H9 (cell line): ENCODE results near the gene KAZN. TPM values are rescaled to one million over a fixed set of nuclear protein-coding genes. Genes with fewer than 3 reads are reported as not detected.
A peak's percentile ranks its signal among the peaks of the same experiment; 100 is the strongest.

Experiments used
- DNase-seq: peaks from one replicate; pipeline ENCODE4 v3.0.0-alpha.2; 2017
- H2AFZ ChIP-seq: one replicate; pipeline ENCODE4 v1.6.1; 2013; ENCODE audit warnings: mild to moderate bottlenecking, low read length, control low read depth, moderate library complexity
- H2AK5ac ChIP-seq: 2 replicates; pipeline ENCODE4 v1.6.1; 2013; ENCODE audit warnings: low read length, control low read depth, mixed read lengths; ENCODE audit not compliant: insufficient read length
- H2BK120ac ChIP-seq: one replicate; pipeline ENCODE4 v1.6.1; 2013; ENCODE audit warnings: low read depth, mild to moderate bottlenecking, low read length, control low read depth, inconsistent platforms; ENCODE audit not compliant: poor library complexity, severe bottlenecking
- H2BK12ac ChIP-seq: 2 replicates; pipeline ENCODE4 v1.6.1; 2013; ENCODE audit warnings: low read length, control low read depth, mixed read lengths, low read depth; ENCODE audit not compliant: insufficient read length
- H2BK15ac ChIP-seq: 2 replicates; pipeline ENCODE4 v1.6.1; 2013; ENCODE audit warnings: low read depth, low read length, control low read depth
- H2BK20ac ChIP-seq: one replicate; pipeline ENCODE4 v1.6.1; 2013; ENCODE audit warnings: low read depth, mild to moderate bottlenecking, low read length, control low read depth, inconsistent platforms; ENCODE audit not compliant: poor library complexity, severe bottlenecking
- H2BK5ac ChIP-seq: 2 replicates; pipeline ENCODE4 v1.6.1; 2013; ENCODE audit warnings: low read length, control low read depth, mixed read lengths; ENCODE audit not compliant: insufficient read length
- H3K14ac ChIP-seq: 2 replicates; pipeline ENCODE4 v1.6.1; 2013; ENCODE audit warnings: low read length, control low read depth; ENCODE audit not compliant: insufficient read depth
- H3K18ac ChIP-seq: 2 replicates; pipeline ENCODE4 v1.6.1; 2013; ENCODE audit warnings: low read depth, mild to moderate bottlenecking, mixed read lengths, low read length, control low read depth; ENCODE audit not compliant: insufficient read length
- H3K23ac ChIP-seq: 2 replicates; pipeline ENCODE4 v1.6.1; 2013; ENCODE audit warnings: low read length, control low read depth, mixed read lengths, low read depth; ENCODE audit not compliant: insufficient read length
- H3K23me2 ChIP-seq: 2 replicates; pipeline ENCODE4 v1.6.1; 2013; ENCODE audit warnings: low read depth, mild to moderate bottlenecking, mixed read lengths, low read length, control low read depth; ENCODE audit not compliant: insufficient read length, poor library complexity, severe bottlenecking
- H3K27ac ChIP-seq: 2 replicates; pipeline ENCODE4 v1.5.1; 2013; ENCODE audit warnings: low read length, control low read depth, mixed read lengths, low read depth; ENCODE audit not compliant: insufficient read length
- H3K27me3 ChIP-seq: 2 replicates; pipeline ENCODE4 v1.6.1; 2013; ENCODE audit warnings: low read length, control low read depth, inconsistent platforms; ENCODE audit not compliant: insufficient read depth
- H3K4ac ChIP-seq: 2 replicates; pipeline ENCODE4 v1.6.1; 2013; ENCODE audit warnings: low read depth, mild to moderate bottlenecking, control low read depth, inconsistent platforms, low read length, moderate library complexity
- H3K4me1 ChIP-seq: 2 replicates; pipeline ENCODE4 v1.6.1; 2013; ENCODE audit warnings: low read length, control low read depth, inconsistent platforms; ENCODE audit not compliant: insufficient read depth
- H3K4me2 ChIP-seq: 2 replicates; pipeline ENCODE4 v1.6.1; 2013; ENCODE audit warnings: low read length, control low read depth, mixed read lengths; ENCODE audit not compliant: insufficient read length, insufficient read depth
- H3K56ac ChIP-seq: 2 replicates; pipeline ENCODE4 v1.6.1; 2013; ENCODE audit warnings: low read depth, mild to moderate bottlenecking, mixed read lengths, low read length, control low read depth; ENCODE audit not compliant: insufficient read length
- H3K79me1 ChIP-seq: 2 replicates; pipeline ENCODE4 v1.6.1; 2013; ENCODE audit warnings: low read depth, mild to moderate bottlenecking, moderate library complexity, low read length, control low read depth, inconsistent platforms; ENCODE audit not compliant: insufficient read depth, poor library complexity, severe bottlenecking
- H3K79me2 ChIP-seq: 2 replicates; pipeline ENCODE4 v1.6.1; 2013; ENCODE audit warnings: low read length, control low read depth, inconsistent platforms; ENCODE audit not compliant: insufficient read depth
- H3K9ac ChIP-seq: 2 replicates; pipeline ENCODE4 v1.6.1; 2013; ENCODE audit warnings: low read length, control low read depth, mixed read lengths; ENCODE audit not compliant: insufficient read length; ENCODE audit errors: extremely low read depth
- H3K9me3 ChIP-seq: one replicate; pipeline ENCODE4 v1.6.1; 2013; ENCODE audit warnings: low read depth, low read length, inconsistent platforms; ENCODE audit not compliant: control insufficient read depth
- H3T11ph ChIP-seq: one replicate; pipeline ENCODE4 v1.6.1; 2013; ENCODE audit warnings: mild to moderate bottlenecking, low read length, control low read depth, inconsistent platforms
- H4K20me1 ChIP-seq: one replicate; pipeline ENCODE4 v1.6.1; 2013; ENCODE audit not compliant: control insufficient read depth, insufficient read length, insufficient read depth
- H4K5ac ChIP-seq: 2 replicates; pipeline ENCODE4 v1.6.1; 2013; ENCODE audit warnings: low read depth, mild to moderate bottlenecking, mixed read lengths, low read length, control low read depth; ENCODE audit not compliant: insufficient read length
- H4K8ac ChIP-seq: replicated peaks from 2 replicates; pipeline ENCODE4 v1.6.1; 2013; ENCODE audit warnings: low read length, control low read depth, mixed read lengths, low read depth; ENCODE audit not compliant: insufficient read length
- H4K91ac ChIP-seq: 2 replicates; pipeline ENCODE4 v1.6.1; 2013; ENCODE audit warnings: low read depth, mild to moderate bottlenecking, moderate library complexity, mixed read lengths, low read length, control low read depth; ENCODE audit not compliant: insufficient read length
- H3K27ac Mint-ChIP-seq, 3 experiments: 2 replicates in 2 of 3; 3 replicates in 1 of 3; pipeline ENCODE4 v1.8.0; 2020 to 2021; ENCODE audit warnings: mixed read lengths in 3 of 3, mild to moderate bottlenecking in 1 of 3, moderate library complexity in 1 of 3
- H3K27me3 Mint-ChIP-seq: 2 replicates; pipeline ENCODE4 v1.8.0; 2021; ENCODE audit warnings: low read depth, mild to moderate bottlenecking, moderate library complexity, mixed read lengths
- H3K36me3 Mint-ChIP-seq, 3 experiments: 2 replicates in 2 of 3; 3 replicates in 1 of 3; pipeline ENCODE4 v1.8.0; 2020 to 2021; ENCODE audit warnings: low read depth in 3 of 3, mixed read lengths in 3 of 3; ENCODE audit not compliant: insufficient read depth in 1 of 3
- H3K4me1 Mint-ChIP-seq, 2 experiments: 2 replicates each; pipeline ENCODE4 v1.8.0; 2020; ENCODE audit warnings: mixed read lengths in 2 of 2
- H3K4me3 Mint-ChIP-seq, 2 experiments: 2 replicates in 1 of 2; 3 replicates in 1 of 2; pipeline ENCODE4 v1.8.0; 2020 to 2021; ENCODE audit warnings: mild to moderate bottlenecking in 2 of 2, mixed read lengths in 2 of 2, moderate library complexity in 1 of 2
- H3K9me3 Mint-ChIP-seq, 2 experiments: 2 replicates in 1 of 2; 3 replicates in 1 of 2; pipeline ENCODE4 v1.8.0; 2020; ENCODE audit warnings: mild to moderate bottlenecking in 2 of 2, mixed read lengths in 2 of 2, moderate library complexity in 1 of 2
- WGBS: extraction: QIAGEN DNeasy Blood & Tissue Kit; methylation state at CpG from one replicate; pipeline ENCODE4 v1.1.7; 2013; ENCODE audit warnings: missing lambda C conversion rate, low lambda C conversion rate, mixed read lengths; ENCODE audit not compliant: insufficient read length; ENCODE audit errors: extremely low coverage; 5-methylcytosine and 5-hydroxymethylcytosine counted together
- total RNA-seq: library from RNA; stranded (reverse); gene quantifications from 2 replicates; pipeline ENCODE4 v1.2.1, GENCODE V29; 2021
- TF ChIP-seq, protein P1 (sequence below): fragments of 200-600 bp; sonication (generic); conservative IDR thresholded peaks from 3 replicates; pipeline ENCODE4 v1.8.0; 2021; ENCODE audit warnings: antibody characterized with exemption, mild to moderate bottlenecking

Gene KAZN
- total RNA-seq, 1 experiment from 2014 or later, result 7.6 TPM

- Mint-ChIP-seq H3K4me1 (peaks cover 24% of the 10 kb centered on the region in 2 experiments), H3K9me3 (no peaks in the 10 kb centered on the region), H3K36me3 (no peaks in the 10 kb centered on the region), H3K27me3 (peaks cover 4% of the 10 kb centered on the region; the same call in 1 of the 2 replicates), H3K27ac (peak overlapping the region in 2 of 3 experiments; percentile 44 to 77; a peak in 2 of 7 replicates), H3K4me3 (no peak overlapping the region; a peak in 1 of 5 replicates)
- H3K23me2 ChIP-seq, result no peaks in the 10 kb centered on the region
- no peak overlapping the region for H3T11ph ChIP-seq
- no peak overlapping the region for H2BK12ac ChIP-seq
- H3K23ac ChIP-seq, result no peak overlapping the region
- H3K27ac ChIP-seq, result no peak overlapping the region
- H4K91ac ChIP-seq, result no peak overlapping the region
- H3K56ac ChIP-seq, result no peak overlapping the region
- H3K9me3 ChIP-seq, result no peaks in the 10 kb centered on the region
- no peak overlapping the region for H3K9ac ChIP-seq
- H4K8ac ChIP-seq, result no peak overlapping the region
- H4K5ac ChIP-seq, result no peak overlapping the region
- no peak overlapping the region for H3K4me2 ChIP-seq
- no peak for DNase-seq
- H3K27me3 ChIP-seq, result no peaks in the 10 kb centered on the region
- H3K79me1 ChIP-seq, result no peaks in the 10 kb centered on the region
- H3K4me1 ChIP-seq, result peaks cover 3% of the 10 kb centered on the region; the same call in 1 of the 2 replicates
- no peak overlapping the region for H3K4ac ChIP-seq
- H3K79me2 ChIP-seq, result no peaks in the 10 kb centered on the region
- no peak overlapping the region for H2BK120ac ChIP-seq
- H3K14ac ChIP-seq, result no peak overlapping the region; the same call in 1 of the 2 replicates
- no CpG with 5 or more reads among the region's 12 CpGs for WGBS
- H2AK5ac ChIP-seq, result no peak overlapping the region
- no peak overlapping the region for H2BK5ac ChIP-seq
- no peak overlapping the region for H2BK20ac ChIP-seq
- no peak overlapping the region for H2BK15ac ChIP-seq
- H2AFZ ChIP-seq, result no peak overlapping the region
- H4K20me1 ChIP-seq, result no peaks in the 10 kb centered on the region
- no peak overlapping the region for H3K18ac ChIP-seq
- TF ChIP-seq, protein P1, sequence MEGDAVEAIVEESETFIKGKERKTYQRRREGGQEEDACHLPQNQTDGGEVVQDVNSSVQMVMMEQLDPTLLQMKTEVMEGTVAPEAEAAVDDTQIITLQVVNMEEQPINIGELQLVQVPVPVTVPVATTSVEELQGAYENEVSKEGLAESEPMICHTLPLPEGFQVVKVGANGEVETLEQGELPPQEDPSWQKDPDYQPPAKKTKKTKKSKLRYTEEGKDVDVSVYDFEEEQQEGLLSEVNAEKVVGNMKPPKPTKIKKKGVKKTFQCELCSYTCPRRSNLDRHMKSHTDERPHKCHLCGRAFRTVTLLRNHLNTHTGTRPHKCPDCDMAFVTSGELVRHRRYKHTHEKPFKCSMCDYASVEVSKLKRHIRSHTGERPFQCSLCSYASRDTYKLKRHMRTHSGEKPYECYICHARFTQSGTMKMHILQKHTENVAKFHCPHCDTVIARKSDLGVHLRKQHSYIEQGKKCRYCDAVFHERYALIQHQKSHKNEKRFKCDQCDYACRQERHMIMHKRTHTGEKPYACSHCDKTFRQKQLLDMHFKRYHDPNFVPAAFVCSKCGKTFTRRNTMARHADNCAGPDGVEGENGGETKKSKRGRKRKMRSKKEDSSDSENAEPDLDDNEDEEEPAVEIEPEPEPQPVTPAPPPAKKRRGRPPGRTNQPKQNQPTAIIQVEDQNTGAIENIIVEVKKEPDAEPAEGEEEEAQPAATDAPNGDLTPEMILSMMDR, result no peak
Measured at GRCh38 chr1:14910984-14911721, 312.7 kb downstream of the KAZN start.
